T47D (cell line): Measurements from ENCODE around the gene SSNA1.
"Not testable (repeated sequence)": the region's sequence is repeated elsewhere in the genome, so short reads cannot be mapped to it uniquely, and the experiment has no call there.

Experiments
- DNase-seq, 2 experiments: peaks; one replicate each; pipeline versions ENCODE4 v3.0.0 to v3.0.0-alpha.2; 2011 to 2012; ENCODE audit warnings: low read depth in 1 of 2, low spot score in 1 of 2
- JUND ChIP-seq: IDR thresholded peaks from 2 replicates; pipeline ENCODE4 v1.6.1; 2012; ENCODE audit warnings: low read depth
- in situ Hi-C: cut with HindIII; loops from 2 replicates; pipeline ENCODE4 v1.10.0; 2016; ENCODE audit warnings: low sequenced_read_pairs, low pct_unique_long_range_greater_than_20kb

Gene SSNA1

DNA sequence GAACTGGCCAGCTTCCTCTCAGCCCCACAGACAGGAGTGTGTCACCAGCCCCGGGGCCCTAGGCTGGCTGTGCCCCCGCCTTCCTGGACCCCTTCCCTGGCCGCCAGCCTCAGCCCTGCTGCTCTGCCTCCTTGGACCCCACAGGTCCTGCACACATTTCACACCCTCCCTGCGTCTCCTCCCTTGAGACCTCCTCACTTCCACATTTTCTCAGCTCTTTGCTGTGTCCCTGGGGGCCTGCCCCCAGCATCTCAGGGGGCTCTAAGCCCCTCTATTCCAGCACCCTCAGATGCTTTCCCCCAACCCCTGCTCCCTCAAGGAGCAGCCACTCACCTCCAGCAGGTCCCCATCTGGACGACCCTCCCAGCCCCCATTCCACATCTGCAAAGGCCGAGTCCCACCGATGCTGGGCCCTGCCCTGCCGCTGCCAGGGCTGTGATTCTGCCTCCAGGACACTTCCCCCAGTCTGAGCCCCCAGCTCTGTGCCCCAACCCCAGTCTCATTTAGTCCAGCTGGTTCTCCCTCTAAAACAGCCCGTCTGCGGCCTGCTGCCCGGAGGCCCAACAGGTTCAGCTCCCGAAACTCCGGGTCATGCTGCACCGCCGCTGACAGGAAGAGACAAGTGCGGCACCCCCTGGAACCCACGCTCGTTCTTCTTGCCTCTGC, 46.4 kb downstream of the SSNA1 start:
- TF ChIP-seq JUND = no peak
- DNase-seq = no peak
- in situ Hi-C loops = no loop called here

DNA sequence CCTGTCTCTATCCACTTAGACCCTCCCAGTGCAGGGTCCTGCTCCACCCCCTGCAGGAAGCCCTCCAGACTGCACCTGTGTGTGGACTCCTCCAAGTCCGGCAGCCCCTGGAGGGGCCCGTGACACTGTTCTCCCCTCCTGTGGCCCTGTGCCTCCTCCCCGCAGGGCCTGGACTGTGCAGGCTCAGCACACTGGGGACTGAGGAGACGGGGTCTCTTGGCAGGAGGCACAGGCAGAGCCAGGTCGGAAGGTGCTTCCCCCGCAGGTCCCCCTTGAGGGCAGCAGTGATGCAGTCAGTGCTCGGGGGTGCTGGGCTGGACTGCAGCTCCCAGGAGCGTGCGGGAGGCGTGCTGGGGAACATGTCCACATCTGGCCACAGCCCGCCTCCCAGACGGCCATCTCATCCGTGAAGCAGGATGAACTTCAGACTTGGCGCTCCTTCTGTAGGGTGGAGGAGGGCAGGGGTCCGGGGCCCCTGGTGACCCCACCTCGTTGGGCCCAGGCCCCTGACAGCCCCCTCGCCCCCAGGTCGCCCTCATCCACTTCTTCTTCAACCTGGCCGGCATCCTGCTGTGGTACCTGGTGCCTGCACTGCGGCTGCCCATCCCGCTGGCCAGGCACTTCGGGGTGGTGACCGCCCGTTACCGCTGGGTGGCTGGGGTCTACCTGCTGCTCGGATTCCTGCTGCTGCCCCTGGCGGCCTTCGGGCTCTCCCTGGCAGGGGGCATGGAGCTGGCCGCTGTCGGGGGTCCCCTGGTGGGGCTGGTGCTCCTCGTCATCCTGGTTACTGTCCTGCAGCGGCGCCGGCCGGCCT, 47.2 kb downstream of the SSNA1 start:
- no peak for DNase-seq
- in situ Hi-C loops = no loop called here
- no peak for TF ChIP-seq JUND

DNA sequence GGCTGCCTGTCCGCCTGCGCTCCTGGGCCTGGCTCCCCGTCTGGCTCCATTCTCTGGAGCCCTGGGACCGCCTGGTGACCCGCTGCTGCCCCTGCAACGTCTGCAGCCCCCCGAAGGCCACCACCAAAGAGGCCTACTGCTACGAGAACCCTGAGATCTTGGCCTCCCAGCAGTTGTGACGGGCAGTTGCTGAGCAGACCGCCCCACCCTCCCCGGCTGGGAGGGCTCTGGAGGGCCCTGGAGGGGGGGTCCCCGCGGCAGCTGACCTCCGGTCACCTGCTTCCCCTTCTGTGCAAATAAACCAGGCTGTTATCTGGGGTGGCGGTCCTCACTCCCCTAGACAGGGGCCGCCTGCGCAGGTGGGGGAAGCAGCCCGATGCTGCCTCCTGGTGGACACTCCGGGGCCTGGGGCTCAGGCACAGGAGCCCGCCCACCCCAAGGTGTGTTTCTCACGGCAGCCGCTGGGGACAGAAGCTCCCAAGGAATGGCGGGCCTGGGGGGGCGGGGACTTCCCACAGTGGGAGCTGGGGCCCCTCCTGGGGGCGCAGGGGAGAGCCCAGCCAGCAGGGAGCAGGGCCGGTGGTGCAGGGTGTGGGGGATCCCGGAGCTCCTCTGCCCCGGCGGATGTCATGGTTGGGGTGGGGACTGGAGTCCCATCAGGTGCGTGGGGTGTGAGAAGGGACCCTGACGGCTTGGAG, 47.9 kb downstream of the SSNA1 start:
- peak; percentile 90 to 97 for DNase-seq
- no peak for TF ChIP-seq JUND
- in situ Hi-C loops = no loop called here

DNA sequence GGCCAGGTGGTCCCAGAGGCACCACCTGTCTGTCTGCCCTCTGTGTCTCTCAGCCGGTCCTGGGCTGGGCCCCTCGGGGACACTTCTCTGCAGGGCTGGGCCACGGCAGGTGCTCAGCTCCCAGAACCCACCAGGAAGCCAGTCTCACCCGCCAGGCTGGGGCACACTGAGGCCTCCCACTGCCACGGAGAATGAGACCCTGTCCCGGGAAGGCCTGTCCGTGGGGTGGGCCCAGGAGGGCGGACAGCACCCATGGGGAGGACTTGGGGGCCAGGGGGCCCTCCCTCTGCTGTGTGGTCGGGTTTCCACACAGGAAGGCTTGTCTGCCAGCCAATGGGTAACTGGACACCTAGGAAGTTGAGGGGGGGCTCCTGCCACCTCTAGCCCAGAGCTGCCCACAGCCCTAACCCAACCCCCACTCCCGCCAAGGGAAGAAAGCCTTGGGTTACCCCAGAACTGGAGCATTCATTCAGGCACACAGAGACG, 48.5 kb downstream of the SSNA1 start:
- in situ Hi-C loops = no loop called here
- no peak for DNase-seq

DNA sequence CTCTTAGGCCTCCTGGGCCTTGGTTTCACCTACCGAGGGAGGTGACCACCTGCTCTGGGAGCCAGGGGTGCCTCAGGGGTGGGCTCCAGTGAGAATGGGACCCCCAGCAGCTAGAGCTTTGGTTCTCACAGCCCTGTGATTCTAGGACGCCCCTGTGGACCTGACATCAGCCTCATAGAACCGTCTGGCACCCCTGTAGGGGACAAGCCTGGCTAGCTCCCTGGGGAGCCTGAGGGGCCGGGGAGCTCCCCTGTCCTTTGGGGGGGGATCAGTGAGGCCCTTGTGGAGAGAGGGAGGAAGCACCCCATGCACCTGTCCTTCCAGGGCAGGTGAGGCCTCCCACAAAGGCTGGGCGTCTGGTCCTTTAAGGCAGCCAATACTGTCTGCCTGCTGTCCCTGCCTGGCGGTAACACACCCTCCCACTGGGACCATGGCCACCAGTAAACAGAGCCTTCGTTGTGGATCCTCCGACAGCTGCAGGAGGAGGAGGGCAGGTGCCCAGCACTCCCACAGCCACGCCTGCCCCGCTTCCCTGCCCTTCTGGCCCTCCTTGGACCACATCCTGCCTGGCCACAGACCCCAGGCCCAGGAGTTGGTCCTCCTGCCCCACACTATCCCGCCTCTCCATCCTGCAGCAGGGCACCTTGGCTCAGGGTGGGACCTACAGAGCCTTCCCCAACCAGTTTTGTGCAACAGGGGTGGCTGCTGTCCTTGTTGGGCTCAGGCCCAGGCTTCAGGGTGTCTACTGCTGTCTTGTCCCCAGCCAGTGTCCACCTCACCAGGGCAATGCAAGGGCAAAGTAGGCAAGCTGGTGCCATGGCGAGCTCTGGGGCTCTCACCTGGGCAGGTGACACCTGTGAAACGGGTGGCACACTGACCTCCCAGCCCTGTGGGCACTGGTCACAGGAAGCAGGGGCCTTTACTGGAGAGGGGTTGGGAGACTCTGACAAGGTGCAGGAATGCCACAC, 49.6 kb downstream of the SSNA1 start:
- DNase-seq = peak; percentile 58 to 85
- in situ Hi-C loops = no loop called here
- no peak for TF ChIP-seq JUND

More for the DNA sequence above, 48.5 kb downstream of the SSNA1 start:
- TF ChIP-seq JUND = no peak

DNA sequence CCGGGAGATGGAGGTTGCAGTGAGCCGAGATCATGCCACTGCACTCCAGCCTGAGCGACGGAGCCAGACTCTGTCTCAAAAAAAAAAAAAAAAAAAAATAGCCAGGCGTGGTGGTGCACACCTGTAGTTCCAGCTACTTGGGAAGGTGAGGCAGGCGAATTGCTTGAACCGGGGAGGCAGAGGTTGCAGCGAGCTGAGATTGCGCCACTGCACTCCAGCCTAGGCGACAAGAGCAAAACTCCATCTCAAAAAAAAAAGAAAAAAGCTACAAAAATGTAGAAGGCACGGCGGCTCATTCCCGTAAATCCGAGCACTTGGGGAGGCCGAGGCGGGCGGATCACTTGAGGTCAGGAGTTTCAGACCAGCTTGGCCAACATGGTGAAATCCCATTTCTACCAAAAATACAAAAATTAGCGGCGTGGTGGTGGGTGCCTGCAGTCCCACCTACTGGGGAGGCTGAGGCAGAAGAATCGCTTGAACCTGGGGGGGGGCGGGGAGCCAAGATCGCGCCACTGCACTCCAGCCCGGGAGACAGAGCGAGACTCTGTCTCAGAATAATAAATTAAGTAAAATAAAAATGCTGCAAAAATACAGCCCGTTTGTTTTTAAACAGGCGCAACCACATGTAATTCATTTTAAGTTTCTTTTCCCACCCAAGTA, 51.2 kb downstream of the SSNA1 start:
- in situ Hi-C loops = not testable (repeated sequence)

More for the DNA sequence above, 51.2 kb downstream of the SSNA1 start:
- DNase-seq = not testable (repeated sequence)
